SIG-M5 (cell line): Measurements from ENCODE around the gene ARHGEF2.

Source experiments
- DNase-seq: peaks from one replicate; lab custom pipeline; 2025; lab: John Stamatoyannopoulos, UW

ARHGEF2 gene

GRCh38 chr1:155971910-155972809, 6.2 kb downstream of the ARHGEF2 start:
- no peak for DNase-seq

GRCh38 chr1:155970531-155971167, 7.7 kb downstream of the ARHGEF2 start:
- DNase-seq = peak; percentile 65

- DNase-seq = no peak
Measured at GRCh38 chr1:155969377-155969791, 9.0 kb downstream of the ARHGEF2 start.

GRCh38 chr1:155968670-155969069, 9.7 kb downstream of the ARHGEF2 start:
- no peak for DNase-seq

- no peak for DNase-seq
Measured at GRCh38 chr1:155968051-155968400, 10.3 kb downstream of the ARHGEF2 start.

GRCh38 chr1:155967341-155968050, 10.9 kb downstream of the ARHGEF2 start:
- no peak for DNase-seq

- no peak for DNase-seq
Measured at GRCh38 chr1:155966750-155967149, 11.6 kb downstream of the ARHGEF2 start.

GRCh38 chr1:155966135-155966534, 12.2 kb downstream of the ARHGEF2 start:
- no peak for DNase-seq

GRCh38 chr1:155964193-155964592, 14.2 kb downstream of the ARHGEF2 start:
- DNase-seq = no peak

GRCh38 chr1:155962599-155963211, 15.6 kb downstream of the ARHGEF2 start:
- DNase-seq = no peak

GRCh38 chr1:155961937-155962336, 16.4 kb downstream of the ARHGEF2 start:
- DNase-seq = no peak

GRCh38 chr1:155960081-155960745, 18.1 kb downstream of the ARHGEF2 start:
- DNase-seq = no peak

- no peak for DNase-seq
Measured at GRCh38 chr1:155957411-155957915, 20.9 kb downstream of the ARHGEF2 start.

GRCh38 chr1:155954645-155955044, 23.7 kb downstream of the ARHGEF2 start:
- no peak for DNase-seq

GRCh38 chr1:155952505-155952890, 25.8 kb downstream of the ARHGEF2 start:
- DNase-seq = no peak

GRCh38 chr1:155951753-155952504, 26.4 kb downstream of the ARHGEF2 start:
- DNase-seq = no peak

GRCh38 chr1:155950829-155951228, 27.5 kb downstream of the ARHGEF2 start:
- DNase-seq = no peak

GRCh38 chr1:155947741-155948140, 30.6 kb downstream of the ARHGEF2 start:
- DNase-seq = no peak

GRCh38 chr1:155947292-155947691, 31.1 kb downstream of the ARHGEF2 start:
- DNase-seq = no peak

GRCh38 chr1:155946633-155947219, 31.6 kb downstream of the ARHGEF2 start:
- no peak for DNase-seq

GRCh38 chr1:155944444-155944799, 33.9 kb downstream of the ARHGEF2 start:
- DNase-seq = no peak
